CD4-positive, alpha-beta T cell (primary cell): ENCODE measurements around the gene ADGRB3. TPM values are rescaled to one million over a fixed set of nuclear protein-coding genes. Genes with fewer than 3 reads are reported as not detected.

Experiments
- ATAC-seq: fragments of 200-7000 bp; cut with Tn5 transposase; one replicate; pipeline ENCODE4 v1.10.0; 2022; ENCODE audit warnings: mild to moderate bottlenecking; ENCODE audit not compliant: poor library complexity
- CTCF ChIA-PET: fragments of 350-600 bp; sonication (Branson Sonifier 250); formaldehyde crosslinking; loops from one replicate; lab custom pipeline; 2021; ENCODE audit warnings: antibody characterized with exemption, inconsistent platforms; lab: Charles Lee
- POLR2A ChIA-PET: fragments of 350-600 bp; sonication (Branson Sonifier 250); formaldehyde crosslinking; loops from one replicate; lab custom pipeline; 2021; ENCODE audit warnings: antibody characterized with exemption, inconsistent platforms; lab: Charles Lee
- DNase-seq, 14 experiments: peaks; one replicate each; pipeline ENCODE4 v3.0.0-alpha.2; 2013 to 2020; ENCODE audit warnings: mixed read lengths in 2 of 14
- H3K27ac ChIP-seq, 2 donors: one replicate each; pipeline versions ENCODE4 v1.5.1 to v1.7.0; 2013; ENCODE audit warnings: low read length in 2 of 2, low read depth in 1 of 2, mild to moderate bottlenecking in 1 of 2
- H3K27me3 ChIP-seq, 2 experiments: 1 replicate in 1 of 2; 2 replicates in 1 of 2; pipeline versions ENCODE4 v1.6.1 to v1.7.0; 2013; ENCODE audit warnings: low read length in 2 of 2, control low read depth in 1 of 2, mild to moderate bottlenecking in 1 of 2, moderate library complexity in 1 of 2; ENCODE audit not compliant: insufficient read depth in 2 of 2, control insufficient read depth in 1 of 2
- H3K36me3 ChIP-seq: one replicate; pipeline ENCODE4 v1.6.1; 2013; ENCODE audit warnings: low read length, control low read depth; ENCODE audit not compliant: insufficient read depth
- H3K4me1 ChIP-seq: one replicate; pipeline ENCODE4 v1.6.1; 2013; ENCODE audit warnings: low read length, control low read depth; ENCODE audit not compliant: insufficient read depth
- H3K4me3 ChIP-seq: one replicate; pipeline ENCODE4 v1.5.1; 2013; ENCODE audit warnings: mild to moderate bottlenecking, low read length, moderate library complexity
- H3K9me3 ChIP-seq, 2 experiments: 1 replicate in 1 of 2; 2 replicates in 1 of 2; pipeline versions ENCODE4 v1.6.1 to v1.7.0; 2013; ENCODE audit warnings: low read length in 2 of 2, mild to moderate bottlenecking in 2 of 2, control low read depth in 1 of 2, moderate library complexity in 1 of 2; ENCODE audit not compliant: control insufficient read depth in 1 of 2, insufficient read depth in 1 of 2
- H3K27ac Mint-ChIP-seq: one replicate; pipeline ENCODE4 v1.8.0; 2020; ENCODE audit warnings: mixed read lengths
- H3K27me3 Mint-ChIP-seq: one replicate; pipeline ENCODE4 v1.8.0; 2021; ENCODE audit warnings: mixed read lengths
- H3K36me3 Mint-ChIP-seq: one replicate; pipeline ENCODE4 v1.8.0; 2021; ENCODE audit warnings: low read depth, mixed read lengths
- H3K4me1 Mint-ChIP-seq: one replicate; pipeline ENCODE4 v1.8.0; 2021; ENCODE audit warnings: low read depth, mixed read lengths
- H3K4me3 Mint-ChIP-seq: one replicate; pipeline ENCODE4 v1.8.0; 2020; ENCODE audit warnings: mild to moderate bottlenecking, mixed read lengths
- H3K9me3 Mint-ChIP-seq: one replicate; pipeline ENCODE4 v1.8.0; 2020; ENCODE audit warnings: mixed read lengths
- intact Hi-C, 2 experiments: fragments of 100-400 bp; cut with DNase I in 1 of 2; cut with micrococcal nuclease in 1 of 2; formaldehyde crosslinking; loops; one replicate each; pipeline versions ENCODE4 v1.15.1 to v1.9.0; 2023 to 2025; cut with DNase I, micrococcal nuclease
- total RNA-seq, 174 experiments: library from RNA in 2 of 174; stranded (reverse) in 2 of 174; gene quantifications; one replicate each; pipeline ENCODE4 v1.2.3 and lab custom pipeline; 2021 to 2026
- TF ChIP-seq, protein P1 (sequence below): fragments of 200-600 bp; IDR thresholded peaks from one replicate; pipeline ENCODE4 v1.8.0; 2022; ENCODE audit warnings: antibody characterized with exemption, mild to moderate bottlenecking

The ADGRB3 gene
- total RNA-seq, 2 experiments from 2014 or later, result not detected

- ChIA-PET POLR2A (no interaction called here), CTCF (no interaction called here)
- intact Hi-C loops, result no loop called here
- H3K27ac ChIP-seq, result no peak overlapping the region
- H3K36me3 ChIP-seq, result no peaks in the 10 kb centered on the region
- TF ChIP-seq, protein P1, sequence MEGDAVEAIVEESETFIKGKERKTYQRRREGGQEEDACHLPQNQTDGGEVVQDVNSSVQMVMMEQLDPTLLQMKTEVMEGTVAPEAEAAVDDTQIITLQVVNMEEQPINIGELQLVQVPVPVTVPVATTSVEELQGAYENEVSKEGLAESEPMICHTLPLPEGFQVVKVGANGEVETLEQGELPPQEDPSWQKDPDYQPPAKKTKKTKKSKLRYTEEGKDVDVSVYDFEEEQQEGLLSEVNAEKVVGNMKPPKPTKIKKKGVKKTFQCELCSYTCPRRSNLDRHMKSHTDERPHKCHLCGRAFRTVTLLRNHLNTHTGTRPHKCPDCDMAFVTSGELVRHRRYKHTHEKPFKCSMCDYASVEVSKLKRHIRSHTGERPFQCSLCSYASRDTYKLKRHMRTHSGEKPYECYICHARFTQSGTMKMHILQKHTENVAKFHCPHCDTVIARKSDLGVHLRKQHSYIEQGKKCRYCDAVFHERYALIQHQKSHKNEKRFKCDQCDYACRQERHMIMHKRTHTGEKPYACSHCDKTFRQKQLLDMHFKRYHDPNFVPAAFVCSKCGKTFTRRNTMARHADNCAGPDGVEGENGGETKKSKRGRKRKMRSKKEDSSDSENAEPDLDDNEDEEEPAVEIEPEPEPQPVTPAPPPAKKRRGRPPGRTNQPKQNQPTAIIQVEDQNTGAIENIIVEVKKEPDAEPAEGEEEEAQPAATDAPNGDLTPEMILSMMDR, result no peak
- Mint-ChIP-seq H3K27me3 (no peaks in the 10 kb centered on the region), H3K36me3 (no peaks in the 10 kb centered on the region), H3K4me1 (no peaks in the 10 kb centered on the region), H3K4me3 (no peak overlapping the region), H3K27ac (no peak overlapping the region), H3K9me3 (peaks cover 12% of the 10 kb centered on the region)
- H3K4me3 ChIP-seq, result no peak overlapping the region
- ATAC-seq, result no peak
- no peaks in the 10 kb centered on the region for H3K27me3 ChIP-seq
- H3K9me3 ChIP-seq, result no peaks in the 10 kb centered on the region
- H3K4me1 ChIP-seq, result no peaks in the 10 kb centered on the region
- no peak for DNase-seq
Measured at GRCh38 chr6:68771426-68771825, 136.3 kb downstream of the ADGRB3 start.

GRCh38 chr6:68774843-68775242 lies 139.8 kb downstream of the ADGRB3 start:
- intact Hi-C loops, result no loop called here
- no peaks in the 10 kb centered on the region for H3K4me1 ChIP-seq
- no peak overlapping the region for H3K4me3 ChIP-seq
- no peak overlapping the region for H3K27ac ChIP-seq
- ATAC-seq (no peak), DNase-seq (no peak)
- Mint-ChIP-seq H3K36me3 (no peaks in the 10 kb centered on the region), H3K9me3 (no peaks in the 10 kb centered on the region), H3K27ac (no peak overlapping the region), H3K4me3 (no peak overlapping the region), H3K4me1 (no peaks in the 10 kb centered on the region), H3K27me3 (no peaks in the 10 kb centered on the region)
- no peaks in the 10 kb centered on the region for H3K27me3 ChIP-seq
- H3K36me3 ChIP-seq, result no peaks in the 10 kb centered on the region
- POLR2A ChIA-PET, result no interaction called here
- TF ChIP-seq, protein P1, result no peak
- CTCF ChIA-PET, result no interaction called here
- H3K9me3 ChIP-seq, result no peaks in the 10 kb centered on the region

DNA sequence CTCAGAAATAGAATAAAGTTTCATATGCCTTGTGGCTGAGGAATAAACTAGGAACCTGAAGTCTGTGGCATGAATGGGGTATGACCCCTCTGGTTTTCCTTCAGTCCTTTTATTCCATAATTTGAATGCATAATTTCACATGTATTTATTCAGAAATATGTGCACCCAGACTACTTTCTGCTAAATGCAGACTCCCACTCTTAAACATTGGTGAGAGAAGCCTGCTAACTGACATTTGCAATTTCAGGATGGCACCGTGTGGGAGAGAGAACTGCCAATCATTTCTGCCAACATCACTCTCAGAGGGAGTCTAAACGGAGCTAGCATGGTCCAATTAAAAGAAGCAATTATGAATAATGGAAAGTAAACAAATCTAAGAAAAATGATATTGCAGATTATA lies 141.3 kb downstream of the ADGRB3 start:
- ATAC-seq (no peak), DNase-seq (no peak)
- TF ChIP-seq, protein P1, result no peak
- Histone ChIP-seq H3K4me3 (no peak overlapping the region), H3K27ac (no peak overlapping the region), H3K4me1 (no peaks in the 10 kb centered on the region), H3K9me3 (no peaks in the 10 kb centered on the region), H3K27me3 (no peaks in the 10 kb centered on the region), H3K36me3 (no peaks in the 10 kb centered on the region)
- ChIA-PET CTCF (interaction anchor here (0.7 kb wide), 1 partner anchor 18 kb away, joined by 3 read pairs; no protein-coding TSS in a partner anchor), POLR2A (no interaction called here)
- H3K27me3 Mint-ChIP-seq, result no peaks in the 10 kb centered on the region
- no peak overlapping the region for H3K4me3 Mint-ChIP-seq
- H3K27ac Mint-ChIP-seq, result no peak overlapping the region
- no peaks in the 10 kb centered on the region for H3K4me1 Mint-ChIP-seq
- H3K9me3 Mint-ChIP-seq, result no peaks in the 10 kb centered on the region
- H3K36me3 Mint-ChIP-seq, result no peaks in the 10 kb centered on the region
- intact Hi-C loops, result no loop called here
